H9 (cell line): ENCODE results near the gene TNP2. TPM values are rescaled to one million over a fixed set of nuclear protein-coding genes. Genes with fewer than 3 reads are reported as not detected.

Experiments
- DNase-seq: peaks from one replicate; pipeline ENCODE4 v3.0.0-alpha.2; 2017
- H2AFZ ChIP-seq: one replicate; pipeline ENCODE4 v1.6.1; 2013; ENCODE audit warnings: mild to moderate bottlenecking, low read length, control low read depth, moderate library complexity
- H2AK5ac ChIP-seq: 2 replicates; pipeline ENCODE4 v1.6.1; 2013; ENCODE audit warnings: low read length, control low read depth, mixed read lengths; ENCODE audit not compliant: insufficient read length
- H2BK120ac ChIP-seq: one replicate; pipeline ENCODE4 v1.6.1; 2013; ENCODE audit warnings: low read depth, mild to moderate bottlenecking, low read length, control low read depth, inconsistent platforms; ENCODE audit not compliant: poor library complexity, severe bottlenecking
- H2BK12ac ChIP-seq: 2 replicates; pipeline ENCODE4 v1.6.1; 2013; ENCODE audit warnings: low read length, control low read depth, mixed read lengths, low read depth; ENCODE audit not compliant: insufficient read length
- H2BK15ac ChIP-seq: 2 replicates; pipeline ENCODE4 v1.6.1; 2013; ENCODE audit warnings: low read depth, low read length, control low read depth
- H2BK20ac ChIP-seq: one replicate; pipeline ENCODE4 v1.6.1; 2013; ENCODE audit warnings: low read depth, mild to moderate bottlenecking, low read length, control low read depth, inconsistent platforms; ENCODE audit not compliant: poor library complexity, severe bottlenecking
- H2BK5ac ChIP-seq: 2 replicates; pipeline ENCODE4 v1.6.1; 2013; ENCODE audit warnings: low read length, control low read depth, mixed read lengths; ENCODE audit not compliant: insufficient read length
- H3K14ac ChIP-seq: 2 replicates; pipeline ENCODE4 v1.6.1; 2013; ENCODE audit warnings: low read length, control low read depth; ENCODE audit not compliant: insufficient read depth
- H3K18ac ChIP-seq: 2 replicates; pipeline ENCODE4 v1.6.1; 2013; ENCODE audit warnings: low read depth, mild to moderate bottlenecking, mixed read lengths, low read length, control low read depth; ENCODE audit not compliant: insufficient read length
- H3K23ac ChIP-seq: 2 replicates; pipeline ENCODE4 v1.6.1; 2013; ENCODE audit warnings: low read length, control low read depth, mixed read lengths, low read depth; ENCODE audit not compliant: insufficient read length
- H3K23me2 ChIP-seq: 2 replicates; pipeline ENCODE4 v1.6.1; 2013; ENCODE audit warnings: low read depth, mild to moderate bottlenecking, mixed read lengths, low read length, control low read depth; ENCODE audit not compliant: insufficient read length, poor library complexity, severe bottlenecking
- H3K27ac ChIP-seq: 2 replicates; pipeline ENCODE4 v1.5.1; 2013; ENCODE audit warnings: low read length, control low read depth, mixed read lengths, low read depth; ENCODE audit not compliant: insufficient read length
- H3K27me3 ChIP-seq: 2 replicates; pipeline ENCODE4 v1.6.1; 2013; ENCODE audit warnings: low read length, control low read depth, inconsistent platforms; ENCODE audit not compliant: insufficient read depth
- H3K4ac ChIP-seq: 2 replicates; pipeline ENCODE4 v1.6.1; 2013; ENCODE audit warnings: low read depth, mild to moderate bottlenecking, control low read depth, inconsistent platforms, low read length, moderate library complexity
- H3K4me1 ChIP-seq: 2 replicates; pipeline ENCODE4 v1.6.1; 2013; ENCODE audit warnings: low read length, control low read depth, inconsistent platforms; ENCODE audit not compliant: insufficient read depth
- H3K4me2 ChIP-seq: 2 replicates; pipeline ENCODE4 v1.6.1; 2013; ENCODE audit warnings: low read length, control low read depth, mixed read lengths; ENCODE audit not compliant: insufficient read length, insufficient read depth
- H3K56ac ChIP-seq: 2 replicates; pipeline ENCODE4 v1.6.1; 2013; ENCODE audit warnings: low read depth, mild to moderate bottlenecking, mixed read lengths, low read length, control low read depth; ENCODE audit not compliant: insufficient read length
- H3K79me1 ChIP-seq: 2 replicates; pipeline ENCODE4 v1.6.1; 2013; ENCODE audit warnings: low read depth, mild to moderate bottlenecking, moderate library complexity, low read length, control low read depth, inconsistent platforms; ENCODE audit not compliant: insufficient read depth, poor library complexity, severe bottlenecking
- H3K79me2 ChIP-seq: 2 replicates; pipeline ENCODE4 v1.6.1; 2013; ENCODE audit warnings: low read length, control low read depth, inconsistent platforms; ENCODE audit not compliant: insufficient read depth
- H3K9ac ChIP-seq: 2 replicates; pipeline ENCODE4 v1.6.1; 2013; ENCODE audit warnings: low read length, control low read depth, mixed read lengths; ENCODE audit not compliant: insufficient read length; ENCODE audit errors: extremely low read depth
- H3K9me3 ChIP-seq: one replicate; pipeline ENCODE4 v1.6.1; 2013; ENCODE audit warnings: low read depth, low read length, inconsistent platforms; ENCODE audit not compliant: control insufficient read depth
- H3T11ph ChIP-seq: one replicate; pipeline ENCODE4 v1.6.1; 2013; ENCODE audit warnings: mild to moderate bottlenecking, low read length, control low read depth, inconsistent platforms
- H4K20me1 ChIP-seq: one replicate; pipeline ENCODE4 v1.6.1; 2013; ENCODE audit not compliant: control insufficient read depth, insufficient read length, insufficient read depth
- H4K5ac ChIP-seq: 2 replicates; pipeline ENCODE4 v1.6.1; 2013; ENCODE audit warnings: low read depth, mild to moderate bottlenecking, mixed read lengths, low read length, control low read depth; ENCODE audit not compliant: insufficient read length
- H4K8ac ChIP-seq: replicated peaks from 2 replicates; pipeline ENCODE4 v1.6.1; 2013; ENCODE audit warnings: low read length, control low read depth, mixed read lengths, low read depth; ENCODE audit not compliant: insufficient read length
- H4K91ac ChIP-seq: 2 replicates; pipeline ENCODE4 v1.6.1; 2013; ENCODE audit warnings: low read depth, mild to moderate bottlenecking, moderate library complexity, mixed read lengths, low read length, control low read depth; ENCODE audit not compliant: insufficient read length
- H3K27ac Mint-ChIP-seq, 3 experiments: 2 replicates in 2 of 3; 3 replicates in 1 of 3; pipeline ENCODE4 v1.8.0; 2020 to 2021; ENCODE audit warnings: mixed read lengths in 3 of 3, mild to moderate bottlenecking in 1 of 3, moderate library complexity in 1 of 3
- H3K27me3 Mint-ChIP-seq: 2 replicates; pipeline ENCODE4 v1.8.0; 2021; ENCODE audit warnings: low read depth, mild to moderate bottlenecking, moderate library complexity, mixed read lengths
- H3K36me3 Mint-ChIP-seq, 3 experiments: 2 replicates in 2 of 3; 3 replicates in 1 of 3; pipeline ENCODE4 v1.8.0; 2020 to 2021; ENCODE audit warnings: low read depth in 3 of 3, mixed read lengths in 3 of 3; ENCODE audit not compliant: insufficient read depth in 1 of 3
- H3K4me1 Mint-ChIP-seq, 2 experiments: 2 replicates each; pipeline ENCODE4 v1.8.0; 2020; ENCODE audit warnings: mixed read lengths in 2 of 2
- H3K4me3 Mint-ChIP-seq, 2 experiments: 2 replicates in 1 of 2; 3 replicates in 1 of 2; pipeline ENCODE4 v1.8.0; 2020 to 2021; ENCODE audit warnings: mild to moderate bottlenecking in 2 of 2, mixed read lengths in 2 of 2, moderate library complexity in 1 of 2
- H3K9me3 Mint-ChIP-seq, 2 experiments: 2 replicates in 1 of 2; 3 replicates in 1 of 2; pipeline ENCODE4 v1.8.0; 2020; ENCODE audit warnings: mild to moderate bottlenecking in 2 of 2, mixed read lengths in 2 of 2, moderate library complexity in 1 of 2
- CTCF ChIP-seq: fragments of 200-600 bp; sonication (generic); conservative IDR thresholded peaks from 3 replicates; pipeline ENCODE4 v1.8.0; 2021; ENCODE audit warnings: antibody characterized with exemption, mild to moderate bottlenecking
- WGBS: extraction: QIAGEN DNeasy Blood & Tissue Kit; methylation state at CpG from one replicate; pipeline ENCODE4 v1.1.7; 2013; ENCODE audit warnings: missing lambda C conversion rate, low lambda C conversion rate, mixed read lengths; ENCODE audit not compliant: insufficient read length; ENCODE audit errors: extremely low coverage; 5-methylcytosine and 5-hydroxymethylcytosine counted together
- total RNA-seq: library from RNA; stranded (reverse); gene quantifications from 2 replicates; pipeline ENCODE4 v1.2.1, GENCODE V29; 2021

Gene TNP2
- total RNA-seq, 1 experiment from 2014 or later: not detected

GRCh38 chr16:11241480-11242204, 27.5 kb downstream of the TNP2 start:
- no peaks in the 10 kb centered on the region for H3K4me1 ChIP-seq
- H2BK12ac ChIP-seq: no peak overlapping the region
- TF ChIP-seq CTCF: no peak
- no peak for DNase-seq
- no peaks in the 10 kb centered on the region for H3K9me3 ChIP-seq
- Mint-ChIP-seq H3K36me3 (no peaks in the 10 kb centered on the region), H3K27me3 (peaks cover 1% of the 10 kb centered on the region; the same call in 1 of the 2 replicates), H3K9me3 (no peaks in the 10 kb centered on the region), H3K4me3 (no peak overlapping the region), H3K27ac (no peak overlapping the region), H3K4me1 (peaks cover 4 to 5% of the 10 kb centered on the region in 2 experiments; a peak in 2 of 4 replicates)
- no peak overlapping the region for H2BK20ac ChIP-seq
- no peak overlapping the region for H2AK5ac ChIP-seq
- no peaks in the 10 kb centered on the region for H3K23me2 ChIP-seq
- H3K23ac ChIP-seq: no peak overlapping the region
- H2AFZ ChIP-seq: no peak overlapping the region
- H3K56ac ChIP-seq: no peak overlapping the region
- no peak overlapping the region for H4K8ac ChIP-seq
- H3K79me2 ChIP-seq: no peaks in the 10 kb centered on the region
- H2BK5ac ChIP-seq: no peak overlapping the region
- H3K14ac ChIP-seq: no peak overlapping the region
- no peaks in the 10 kb centered on the region for H3K27me3 ChIP-seq
- no peak overlapping the region for H3K27ac ChIP-seq
- H2BK15ac ChIP-seq: no peak overlapping the region
- H3K9ac ChIP-seq: no peak overlapping the region
- no peak overlapping the region for H3K18ac ChIP-seq
- no peak overlapping the region for H4K91ac ChIP-seq
- no peak overlapping the region for H4K5ac ChIP-seq
- no peak overlapping the region for H2BK120ac ChIP-seq
- no peak overlapping the region for H3K4ac ChIP-seq
- no peaks in the 10 kb centered on the region for H4K20me1 ChIP-seq
- H3T11ph ChIP-seq: no peak overlapping the region
- no CpG with 5 or more reads among the region's 5 CpGs for WGBS
- H3K4me2 ChIP-seq: no peak overlapping the region
- H3K79me1 ChIP-seq: no peaks in the 10 kb centered on the region
